ENCODE data around the gene DENND11. TPM values are rescaled to one million over a fixed set of nuclear protein-coding genes. Genes with fewer than 3 reads are reported as not detected.

Gene DENND11
- polyA plus RNA-seq, 1 of the 3 experiments (the other 2 are of a cell fraction) = 5.5 TPM

DNA sequence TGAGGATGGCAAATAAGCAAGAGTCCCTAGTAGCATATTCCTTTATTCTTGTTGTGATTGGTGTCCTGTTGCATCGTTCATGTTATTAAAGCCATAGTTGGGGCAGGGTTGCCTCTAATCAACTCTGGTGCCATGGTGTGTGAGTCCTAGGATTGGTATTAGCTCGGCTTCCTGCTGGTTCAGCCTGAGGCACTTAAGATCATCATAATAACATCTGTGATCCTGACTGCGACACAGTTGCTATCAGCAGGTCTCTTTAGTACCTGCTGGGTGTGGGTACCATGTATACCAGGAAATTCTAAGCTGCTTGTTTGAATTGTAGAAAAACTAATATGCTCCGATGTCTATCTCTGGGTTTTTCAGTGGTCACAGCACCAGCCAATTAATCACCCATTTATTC, 7.8 kb upstream of the DENND11 start:
- WGBS (ENCODE audit: low lambda C conversion rate) = 78% methylated on average over 4 of the region's 4 CpGs
- no peaks in the 10 kb centered on the region for H3K9me3 ChIP-seq
- no peak for DNase-seq

DNA sequence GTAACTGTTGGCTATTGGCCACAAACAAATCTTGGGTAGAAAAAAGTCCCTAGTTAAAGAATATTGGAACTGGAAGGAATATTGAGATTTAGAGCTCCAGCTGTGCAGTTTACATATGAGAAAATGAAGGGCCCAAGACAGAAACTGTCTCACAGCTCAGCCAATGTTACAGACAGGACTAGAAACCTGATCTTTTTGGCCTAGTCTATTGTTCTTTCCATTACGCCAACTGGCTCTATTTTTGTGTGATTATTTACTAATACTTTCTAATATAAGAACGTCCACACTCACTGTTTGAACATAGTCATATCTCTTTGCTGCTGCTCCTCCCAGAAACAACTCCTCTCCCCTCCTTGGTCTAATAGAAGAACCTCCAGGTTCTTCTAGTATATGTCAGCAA, 7.4 kb upstream of the DENND11 start:
- Histone ChIP-seq H3K36me3 (replicated peaks in 1 of 2; ENCODE audit: control insufficient read depth in 1 of 2, insufficient read depth in 2 of 2, low read length in 1 of 2) (peaks cover 0 to 4% of the 10 kb centered on the region in 2 experiments), H2AFZ (ENCODE audit: low read depth) (no peak overlapping the region), H3K9ac (no peak overlapping the region), H3K9me3 (no peaks in the 10 kb centered on the region), H3K79me2 (ENCODE audit: insufficient read depth) (no peaks in the 10 kb centered on the region), H3K4me3 (ENCODE audit: low read depth in 2 of 2, low read length in 1 of 2) (no peak overlapping the region), H3K4me1 (ENCODE audit: control insufficient read depth in 1 of 2, insufficient read depth in 2 of 2, low read depth in 1 of 2, low read length in 1 of 2) (no peaks in the 10 kb centered on the region), H3K27ac (ENCODE audit: low read depth in 2 of 2, low read length in 1 of 2) (no peak overlapping the region), H3K27me3 (ENCODE audit: insufficient read depth) (no peaks in the 10 kb centered on the region), H4K20me1 (ENCODE audit: insufficient read depth) (no peaks in the 10 kb centered on the region), H3K4me2 (no peak overlapping the region), H3K9me2 (no peaks in the 10 kb centered on the region), H3F3A (replicated peaks; ENCODE audit: insufficient read depth) (peaks cover 4% of the 10 kb centered on the region)
- CTCF ChIA-PET = interaction anchor here (1.1 to 3.2 kb wide), 5 partner anchors 12 to 54 kb away, joined by 3 to 22 read pairs (median 5); partner anchors contain the start of gene SSBP1
- DNase-seq = no peak
- POLR2A ChIA-PET = no interaction called here
- TF ChIP-seq TEAD4 (IDR thresholded peaks at IDR 0.05; ENCODE audit: borderline replicate concordance, insufficient read depth) (no peak), YY1 (IDR thresholded peaks at IDR 0.05; ENCODE audit: low read depth) (no peak), RAD21 (IDR thresholded peaks at IDR 0.05; ENCODE audit: low read length) (no peak), JUND (IDR thresholded peaks at IDR 0.05) (no peak), FOSL2 (IDR thresholded peaks at IDR 0.05; ENCODE audit: borderline replicate concordance, low read depth) (no peak), CHD2 (IDR thresholded peaks at IDR 0.05; ENCODE audit: low read length, partially characterized antibody) (no peak), ELF1 (IDR thresholded peaks at IDR 0.05) (no peak), NFIC (IDR thresholded peaks at IDR 0.05; ENCODE audit: borderline replicate concordance) (no peak), TAF1 (IDR thresholded peaks at IDR 0.05; ENCODE audit: borderline replicate concordance, low read depth, low read length) (no peak), NRF1 (IDR thresholded peaks at IDR 0.05; ENCODE audit: low read depth, low read length) (no peak), EP300 (IDR thresholded peaks at IDR 0.05; ENCODE audit: borderline replicate concordance in 1 of 2, low read depth in 1 of 2, low read length in 1 of 2) (no peak)
- TF ChIP-seq, protein P1, sequence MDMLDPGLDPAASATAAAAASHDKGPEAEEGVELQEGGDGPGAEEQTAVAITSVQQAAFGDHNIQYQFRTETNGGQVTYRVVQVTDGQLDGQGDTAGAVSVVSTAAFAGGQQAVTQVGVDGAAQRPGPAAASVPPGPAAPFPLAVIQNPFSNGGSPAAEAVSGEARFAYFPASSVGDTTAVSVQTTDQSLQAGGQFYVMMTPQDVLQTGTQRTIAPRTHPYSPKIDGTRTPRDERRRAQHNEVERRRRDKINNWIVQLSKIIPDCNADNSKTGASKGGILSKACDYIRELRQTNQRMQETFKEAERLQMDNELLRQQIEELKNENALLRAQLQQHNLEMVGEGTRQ (IDR thresholded peaks at IDR 0.05; ENCODE audit: borderline replicate concordance, low read depth, low read length) = no peak
- TF ChIP-seq, protein P2, sequence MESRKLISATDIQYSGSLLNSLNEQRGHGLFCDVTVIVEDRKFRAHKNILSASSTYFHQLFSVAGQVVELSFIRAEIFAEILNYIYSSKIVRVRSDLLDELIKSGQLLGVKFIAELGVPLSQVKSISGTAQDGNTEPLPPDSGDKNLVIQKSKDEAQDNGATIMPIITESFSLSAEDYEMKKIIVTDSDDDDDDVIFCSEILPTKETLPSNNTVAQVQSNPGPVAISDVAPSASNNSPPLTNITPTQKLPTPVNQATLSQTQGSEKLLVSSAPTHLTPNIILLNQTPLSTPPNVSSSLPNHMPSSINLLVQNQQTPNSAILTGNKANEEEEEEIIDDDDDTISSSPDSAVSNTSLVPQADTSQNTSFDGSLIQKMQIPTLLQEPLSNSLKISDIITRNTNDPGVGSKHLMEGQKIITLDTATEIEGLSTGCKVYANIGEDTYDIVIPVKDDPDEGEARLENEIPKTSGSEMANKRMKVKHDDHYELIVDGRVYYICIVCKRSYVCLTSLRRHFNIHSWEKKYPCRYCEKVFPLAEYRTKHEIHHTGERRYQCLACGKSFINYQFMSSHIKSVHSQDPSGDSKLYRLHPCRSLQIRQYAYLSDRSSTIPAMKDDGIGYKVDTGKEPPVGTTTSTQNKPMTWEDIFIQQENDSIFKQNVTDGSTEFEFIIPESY (IDR thresholded peaks at IDR 0.05; ENCODE audit: borderline replicate concordance, low read depth) = no peak
- TF ChIP-seq, protein P3, sequence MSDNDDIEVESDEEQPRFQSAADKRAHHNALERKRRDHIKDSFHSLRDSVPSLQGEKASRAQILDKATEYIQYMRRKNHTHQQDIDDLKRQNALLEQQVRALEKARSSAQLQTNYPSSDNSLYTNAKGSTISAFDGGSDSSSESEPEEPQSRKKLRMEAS (IDR thresholded peaks at IDR 0.05; ENCODE audit: low read depth) = no peak
- TF ChIP-seq, protein P4, sequence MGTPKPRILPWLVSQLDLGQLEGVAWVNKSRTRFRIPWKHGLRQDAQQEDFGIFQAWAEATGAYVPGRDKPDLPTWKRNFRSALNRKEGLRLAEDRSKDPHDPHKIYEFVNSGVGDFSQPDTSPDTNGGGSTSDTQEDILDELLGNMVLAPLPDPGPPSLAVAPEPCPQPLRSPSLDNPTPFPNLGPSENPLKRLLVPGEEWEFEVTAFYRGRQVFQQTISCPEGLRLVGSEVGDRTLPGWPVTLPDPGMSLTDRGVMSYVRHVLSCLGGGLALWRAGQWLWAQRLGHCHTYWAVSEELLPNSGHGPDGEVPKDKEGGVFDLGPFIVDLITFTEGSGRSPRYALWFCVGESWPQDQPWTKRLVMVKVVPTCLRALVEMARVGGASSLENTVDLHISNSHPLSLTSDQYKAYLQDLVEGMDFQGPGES (IDR thresholded peaks at IDR 0.05; ENCODE audit: low read depth, low read length) = no peak
- TF ChIP-seq, protein P5, sequence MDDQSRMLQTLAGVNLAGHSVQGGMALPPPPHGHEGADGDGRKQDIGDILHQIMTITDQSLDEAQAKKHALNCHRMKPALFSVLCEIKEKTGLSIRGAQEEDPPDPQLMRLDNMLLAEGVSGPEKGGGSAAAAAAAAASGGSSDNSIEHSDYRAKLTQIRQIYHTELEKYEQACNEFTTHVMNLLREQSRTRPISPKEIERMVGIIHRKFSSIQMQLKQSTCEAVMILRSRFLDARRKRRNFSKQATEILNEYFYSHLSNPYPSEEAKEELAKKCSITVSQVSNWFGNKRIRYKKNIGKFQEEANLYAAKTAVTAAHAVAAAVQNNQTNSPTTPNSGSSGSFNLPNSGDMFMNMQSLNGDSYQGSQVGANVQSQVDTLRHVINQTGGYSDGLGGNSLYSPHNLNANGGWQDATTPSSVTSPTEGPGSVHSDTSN (IDR thresholded peaks at IDR 0.05) = no peak
- 75% methylated on average over 2 of the region's 2 CpGs for WGBS (ENCODE audit: low lambda C conversion rate)

More for the DNA sequence above, 7.8 kb upstream of the DENND11 start:
- peaks cover 0 to 5% of the 10 kb centered on the region in 2 experiments for H3K36me3 ChIP-seq (replicated peaks in 1 of 2; ENCODE audit: control insufficient read depth in 1 of 2, insufficient read depth in 2 of 2, low read length in 1 of 2)
- H3F3A ChIP-seq (replicated peaks; ENCODE audit: insufficient read depth) = peaks cover 4% of the 10 kb centered on the region
- H3K79me2 ChIP-seq (ENCODE audit: insufficient read depth) = no peaks in the 10 kb centered on the region
- H3K4me3 ChIP-seq (ENCODE audit: low read depth in 2 of 2, low read length in 1 of 2) = no peak overlapping the region
- no peaks in the 10 kb centered on the region for H3K27me3 ChIP-seq (ENCODE audit: insufficient read depth)
- H3K9ac ChIP-seq = no peak overlapping the region
- no peaks in the 10 kb centered on the region for H4K20me1 ChIP-seq (ENCODE audit: insufficient read depth)
- ChIA-PET CTCF (interaction anchor here (1.1 to 3.2 kb wide), 3 partner anchors 21 to 46 kb away, joined by 3 to 22 read pairs (median 4); partner anchors contain the start of gene SSBP1), POLR2A (no interaction called here)
- no peak for TF ChIP-seq FOSL2 (IDR thresholded peaks at IDR 0.05; ENCODE audit: borderline replicate concordance, low read depth)
- H3K4me2 ChIP-seq = no peak overlapping the region
- H3K9me2 ChIP-seq = no peaks in the 10 kb centered on the region
- no peak overlapping the region for H2AFZ ChIP-seq (ENCODE audit: low read depth)
- no peak overlapping the region for H3K27ac ChIP-seq (ENCODE audit: low read depth in 2 of 2, low read length in 1 of 2)
- no peaks in the 10 kb centered on the region for H3K4me1 ChIP-seq (ENCODE audit: control insufficient read depth in 1 of 2, insufficient read depth in 2 of 2, low read depth in 1 of 2, low read length in 1 of 2)

Measured in SK-N-SH (cell line).